GM19372 (cell line): ENCODE data around the gene NABP2.

Source experiments
- ATAC-seq: cut with Tn5 transposase; IDR thresholded peaks from one replicate; pipeline ENCODE4 v1.9.1; 2021; ENCODE audit warnings: mild to moderate bottlenecking, low read depth, moderate library complexity; ENCODE audit not compliant: unreplicated experiment

The NABP2 gene

DNA sequence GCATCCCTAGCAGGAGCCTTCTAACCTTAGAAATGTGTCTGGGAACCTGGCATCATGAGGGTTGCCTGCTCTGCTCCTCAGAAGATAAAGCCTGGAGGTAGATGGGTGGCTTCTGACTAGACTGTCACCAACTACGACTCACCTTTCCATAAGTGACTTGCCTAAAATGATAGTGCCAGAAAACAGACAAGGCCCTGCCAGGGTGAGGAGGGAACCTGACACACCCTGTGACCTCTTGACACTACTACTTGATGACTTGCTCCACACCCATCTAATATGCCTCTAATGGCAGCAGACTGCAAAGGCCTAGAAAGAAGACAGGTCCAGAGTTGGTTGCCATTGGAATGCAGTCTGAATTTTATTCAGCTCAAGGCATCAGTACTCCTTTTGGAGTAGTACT lies 11.8 kb upstream of the NABP2 start:
- no peak for ATAC-seq

DNA sequence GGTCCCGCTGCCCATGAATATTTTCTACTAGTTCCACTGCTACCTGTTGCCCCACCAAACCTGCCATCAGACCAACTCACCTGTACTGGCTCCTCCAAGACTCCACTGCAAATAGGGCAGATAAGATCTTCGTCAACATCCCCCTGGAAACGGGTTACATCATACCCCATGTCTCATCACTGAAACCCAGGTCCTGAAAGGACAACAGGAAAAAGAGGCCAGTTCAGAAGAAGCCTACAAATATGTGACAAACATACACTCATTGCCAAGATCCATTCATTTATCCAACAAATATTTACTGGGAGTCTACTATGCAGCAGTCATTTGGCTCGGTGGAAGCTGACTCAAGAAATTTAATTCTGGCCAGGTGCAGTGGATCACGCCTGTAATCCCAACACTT lies 10.3 kb upstream of the NABP2 start:
- no peak for ATAC-seq

DNA sequence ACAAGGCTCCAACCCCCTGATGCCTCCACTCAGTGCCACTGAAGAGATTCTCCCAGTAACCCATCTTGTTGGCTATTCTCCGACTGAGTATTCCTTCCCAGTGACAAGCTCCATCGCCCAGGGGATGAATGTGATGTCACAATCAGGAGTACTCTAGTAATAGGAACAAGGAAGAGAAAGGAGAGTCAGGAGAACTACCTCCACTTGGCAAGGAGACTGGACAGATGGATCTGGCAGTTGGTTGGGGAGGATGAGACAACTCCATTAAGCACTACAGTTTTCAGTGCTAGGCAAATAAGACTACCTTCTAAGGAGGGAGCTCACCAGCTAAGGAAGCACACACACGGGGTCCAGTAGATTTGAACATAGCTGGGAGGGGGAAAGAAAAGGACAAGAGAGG lies 7.7 kb upstream of the NABP2 start:
- no peak for ATAC-seq

DNA sequence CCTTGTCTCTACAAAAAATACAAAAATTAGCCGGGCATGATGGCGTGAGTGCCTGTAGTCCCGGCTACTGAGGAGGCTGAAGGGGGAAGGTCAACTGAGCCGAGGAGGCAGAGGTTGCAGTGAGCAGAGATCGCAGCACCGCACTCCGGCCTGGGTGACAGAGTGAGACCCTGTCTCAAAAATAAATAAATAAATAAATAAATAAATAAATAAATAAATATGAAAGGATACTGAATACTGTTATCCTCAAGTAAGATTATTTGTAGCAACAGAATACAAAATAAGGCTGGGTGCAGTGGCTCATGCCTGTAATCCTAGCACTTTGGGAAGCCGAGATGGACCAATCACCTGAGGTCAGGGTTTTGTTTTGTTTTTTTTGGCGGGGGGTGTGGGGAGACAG lies 4.3 kb upstream of the NABP2 start:
- no peak for ATAC-seq

DNA sequence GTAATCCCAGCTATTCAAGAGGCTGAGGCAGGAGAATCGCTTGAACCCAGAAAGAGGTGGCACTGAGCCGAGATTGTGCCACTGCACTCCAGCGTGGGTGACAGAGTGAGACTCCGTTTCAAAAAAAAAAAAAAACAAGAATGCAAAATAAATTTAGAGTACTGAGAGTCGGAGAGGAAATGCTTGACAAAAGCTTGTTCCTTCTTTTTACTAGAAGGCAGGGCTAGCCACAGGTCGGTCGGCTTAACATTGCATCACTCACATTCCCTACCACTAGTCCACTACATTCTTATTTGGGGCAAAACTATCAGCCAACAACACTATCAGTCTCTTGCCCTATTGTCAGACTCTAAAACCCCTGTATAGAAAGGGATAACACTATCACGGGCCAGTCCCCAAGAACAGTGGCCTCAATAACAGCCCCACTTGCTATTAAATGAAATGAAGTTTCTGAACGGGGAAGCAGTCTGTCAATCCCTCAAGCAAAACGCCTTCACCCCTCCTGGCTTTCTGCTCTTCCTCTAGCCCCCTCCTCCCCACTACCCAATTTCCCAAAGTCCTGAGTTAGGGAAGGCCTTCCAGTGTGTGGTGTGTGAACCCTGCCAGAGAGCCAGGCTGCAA lies 3.4 kb upstream of the NABP2 start:
- no peak for ATAC-seq

DNA sequence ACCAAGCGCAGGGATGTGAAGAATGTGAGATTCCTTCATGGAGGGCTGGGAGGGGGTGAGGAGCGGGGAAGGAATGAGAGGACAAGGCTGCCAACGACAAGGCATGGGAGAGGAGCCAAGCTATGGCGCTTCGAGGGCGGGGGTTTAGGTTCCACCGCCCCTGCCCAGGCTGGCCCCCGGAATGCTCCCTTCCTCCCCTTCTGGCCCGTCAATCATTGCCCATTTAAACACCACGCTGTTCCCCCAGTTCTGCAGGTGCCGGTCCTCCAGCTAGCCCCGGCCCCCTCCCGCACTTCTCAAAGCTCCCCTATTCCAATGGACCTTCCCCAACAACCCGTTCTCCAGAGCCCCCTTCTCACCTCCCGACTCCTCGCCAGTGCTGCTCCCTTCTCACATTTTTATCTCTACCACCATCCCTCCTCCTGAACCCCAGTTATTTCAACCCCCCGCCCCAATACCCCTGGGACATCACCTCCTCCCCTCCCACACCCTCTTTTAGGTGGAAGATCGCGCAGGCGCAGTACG lies 2.8 kb upstream of the NABP2 start:
- ATAC-seq = peak; percentile 21

DNA sequence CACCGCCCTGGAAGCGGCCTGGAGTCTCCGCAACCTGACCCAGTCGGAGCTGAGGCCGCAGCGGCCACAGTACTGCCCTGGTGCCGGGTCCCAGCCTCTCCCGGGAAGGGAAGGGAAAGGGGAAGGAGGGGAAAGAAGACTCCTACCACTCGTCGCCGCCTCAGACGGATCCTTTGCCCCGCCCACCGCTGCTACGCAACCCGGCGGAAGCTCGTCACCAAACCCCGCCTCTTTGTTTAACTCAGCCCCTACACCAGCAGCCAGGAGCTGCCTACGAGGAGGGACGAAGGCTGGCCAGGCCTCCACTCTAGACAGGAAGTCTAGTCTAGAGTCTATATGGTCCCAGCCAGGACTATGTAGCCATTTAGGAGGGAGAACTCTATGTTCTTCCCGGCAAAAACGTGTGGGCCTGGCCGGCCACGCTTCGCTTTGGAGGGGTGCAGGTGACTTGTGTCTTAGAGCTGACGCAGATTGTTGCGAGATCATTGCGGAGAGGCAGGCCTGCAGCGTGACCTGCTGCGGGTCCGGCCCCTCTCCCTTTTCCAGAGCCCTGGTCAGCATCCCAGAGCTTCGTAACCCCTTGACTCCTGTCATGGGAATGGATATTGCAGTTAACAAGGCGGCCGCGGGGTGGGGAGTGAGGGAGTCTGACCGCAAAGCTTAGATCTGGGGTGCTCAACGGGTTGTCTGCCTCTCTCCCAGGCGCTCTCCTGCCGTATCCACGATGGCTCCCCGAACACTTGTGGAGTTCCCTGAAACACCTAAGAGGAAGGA lies 2.2 kb upstream of the NABP2 start, which contains the start of gene RNF41:
RNF41 (minus strand) TSS at position 166 of the 774 bp plus-strand sequence. CDS start 7,875 bp downstream, outside the sequence.
- ATAC-seq = peak; percentile 78

DNA sequence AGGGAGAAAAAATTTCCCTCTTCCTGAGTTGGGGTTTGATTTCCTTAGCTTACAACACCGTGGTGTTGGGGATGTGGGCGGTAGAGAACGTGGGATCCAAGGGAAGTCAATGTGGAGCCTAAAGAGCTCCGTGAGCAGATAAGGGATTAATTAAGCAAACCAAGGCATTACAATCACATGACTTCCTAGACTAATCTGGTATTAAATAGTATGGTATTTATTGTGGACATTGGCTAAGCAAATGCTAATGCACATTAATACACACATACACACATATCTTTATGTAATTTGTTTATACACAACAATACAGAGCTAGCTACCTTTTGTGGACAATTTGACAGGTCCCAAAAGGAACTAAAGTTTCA lies 1.6 kb upstream of the NABP2 start:
- no peak for ATAC-seq

DNA sequence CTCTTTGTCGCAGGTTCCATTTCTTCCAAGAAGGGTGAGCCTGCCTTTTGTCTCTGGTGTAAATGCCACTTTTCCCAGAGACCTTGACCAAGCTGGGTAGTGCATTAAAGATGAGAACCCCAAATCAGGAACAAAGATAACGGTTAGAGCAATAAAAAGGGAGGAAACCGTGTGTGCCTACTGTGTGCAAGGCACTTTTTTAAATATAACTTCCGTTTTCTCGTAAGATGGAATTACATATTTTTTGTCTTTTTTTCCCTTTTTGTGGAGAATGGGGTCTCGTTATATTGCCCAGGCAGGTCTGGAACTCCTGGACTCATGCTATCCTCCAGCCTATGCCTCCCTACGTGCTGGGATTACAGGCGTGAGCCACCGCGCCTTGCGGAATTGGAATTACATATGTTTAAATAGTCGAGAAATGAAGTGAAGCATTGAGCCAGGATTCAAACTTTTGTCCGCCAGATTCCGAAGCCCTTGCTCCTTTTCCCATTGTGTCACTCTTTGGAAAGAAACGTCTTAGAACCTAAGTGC lies 506 bp upstream of the NABP2 start:
- ATAC-seq = no peak

DNA sequence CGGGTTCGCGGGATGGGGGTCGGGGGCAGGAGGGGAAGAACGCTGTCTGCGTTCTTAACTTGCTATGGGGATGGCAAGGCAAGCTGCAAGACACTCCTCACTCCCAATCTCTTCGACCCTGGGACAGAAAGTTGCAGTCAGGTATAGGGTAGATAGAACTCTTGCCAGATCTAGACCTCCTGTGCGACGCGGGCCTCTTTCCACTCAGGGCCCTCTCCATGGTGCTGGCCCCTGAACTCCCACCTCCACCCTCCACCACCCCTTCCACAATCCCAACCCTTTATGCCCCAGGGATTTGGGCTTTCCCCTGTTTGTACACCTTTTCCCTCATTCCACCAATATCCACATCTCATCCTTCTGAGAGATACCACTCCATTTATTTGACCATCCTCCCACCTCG lies 812 bp downstream of the NABP2 start:
- ATAC-seq = no peak

DNA sequence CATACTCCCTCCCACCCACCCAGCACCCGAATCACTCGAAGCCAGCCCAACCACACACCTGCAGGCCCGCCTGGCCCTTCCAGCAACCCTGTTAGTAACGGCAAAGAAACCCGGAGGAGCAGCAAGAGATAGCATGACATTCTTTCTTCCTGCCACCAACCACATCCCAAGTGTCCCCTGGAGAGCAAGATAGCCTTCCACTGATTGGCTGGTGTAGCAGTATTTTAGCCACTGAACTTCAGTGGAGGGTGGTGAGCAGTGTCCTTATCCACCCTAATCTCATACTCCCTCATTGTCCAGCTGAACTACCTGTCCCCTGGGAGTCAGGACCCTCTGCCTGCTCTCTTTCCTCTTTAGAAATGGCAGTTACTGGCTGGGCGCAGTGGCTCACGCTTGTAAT lies 4.9 kb downstream of the NABP2 start:
- ATAC-seq = no peak

DNA sequence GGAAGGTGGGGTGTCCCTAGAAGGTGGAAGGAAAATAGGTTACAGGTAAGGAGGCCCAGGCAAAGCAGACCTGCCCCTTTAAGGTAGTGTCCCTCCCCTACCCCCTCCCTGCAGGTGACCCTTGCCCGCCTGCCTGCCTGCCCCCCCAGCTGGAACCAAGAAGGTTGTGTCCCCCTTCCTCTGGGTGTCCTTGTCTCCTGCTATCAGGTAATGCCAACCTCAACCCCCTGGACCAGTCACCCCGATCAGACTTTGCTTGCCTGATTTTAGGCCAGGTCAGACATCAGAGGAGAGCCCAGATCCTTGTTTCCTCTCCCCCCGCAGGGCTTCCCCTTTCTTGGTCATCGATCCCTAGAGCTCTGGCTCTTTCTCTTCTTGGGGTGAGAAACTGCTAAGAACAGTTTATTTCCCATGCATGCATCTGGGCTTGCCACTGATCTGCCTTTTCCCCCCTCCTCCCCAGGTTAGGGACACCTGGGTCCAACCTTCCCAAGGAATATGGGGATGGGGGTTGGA lies 5.8 kb downstream of the NABP2 start, which contains the start of gene SLC39A5:
SLC39A5 (plus strand) TSS at position 136 of the 516 bp plus-strand sequence. CDS start 1,224 bp downstream, outside the sequence.
- ATAC-seq = no peak

DNA sequence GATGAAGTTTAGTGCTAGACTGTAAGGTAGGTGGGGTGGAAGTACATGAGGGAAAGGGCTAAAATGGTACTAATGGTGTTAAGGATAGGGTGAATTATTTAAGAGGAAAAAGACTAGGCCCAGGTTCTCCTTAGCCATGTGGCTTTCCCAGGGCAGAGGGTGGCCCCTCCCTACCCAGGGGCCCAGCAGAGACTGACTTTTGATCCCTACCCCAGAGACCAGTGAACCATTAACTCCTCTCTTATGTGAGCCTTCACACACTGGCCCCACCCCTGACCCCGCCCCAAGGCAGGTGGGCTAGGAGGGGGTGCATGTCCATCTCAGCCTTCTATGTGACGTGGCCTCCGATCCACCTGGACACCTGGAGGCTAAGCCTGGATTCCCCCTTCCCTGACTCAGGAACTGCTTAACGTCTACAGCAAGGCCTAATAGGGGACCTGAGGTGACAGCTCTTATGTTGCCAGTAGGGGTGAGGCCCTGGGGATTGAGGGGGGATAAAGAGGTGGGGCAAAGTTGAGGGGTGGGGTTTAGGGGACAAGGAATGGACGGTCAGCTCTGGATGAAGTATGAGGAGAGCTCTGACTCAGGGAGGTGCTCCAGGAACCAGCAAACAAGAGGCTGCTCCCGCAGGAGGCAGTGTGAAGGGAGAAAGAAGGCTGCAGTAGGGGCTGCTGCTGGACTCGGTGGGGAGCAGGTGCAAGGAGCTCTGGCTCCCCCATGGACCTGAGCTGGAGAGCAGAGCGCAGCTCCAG lies 6.5 kb downstream of the NABP2 start:
- ATAC-seq = no peak

DNA sequence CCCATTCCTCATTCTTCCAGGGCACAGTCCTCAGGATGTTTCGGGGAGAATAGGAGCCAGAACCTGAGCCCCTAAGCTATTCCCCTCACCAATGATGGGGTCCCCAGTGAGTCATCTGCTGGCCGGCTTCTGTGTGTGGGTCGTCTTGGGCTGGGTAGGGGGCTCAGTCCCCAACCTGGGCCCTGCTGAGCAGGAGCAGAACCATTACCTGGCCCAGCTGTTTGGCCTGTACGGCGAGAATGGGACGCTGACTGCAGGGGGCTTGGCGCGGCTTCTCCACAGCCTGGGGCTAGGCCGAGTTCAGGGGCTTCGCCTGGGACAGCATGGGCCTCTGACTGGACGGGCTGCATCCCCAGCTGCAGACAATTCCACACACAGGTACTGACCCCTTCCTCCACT lies 7.0 kb downstream of the NABP2 start:
- no peak for ATAC-seq

DNA sequence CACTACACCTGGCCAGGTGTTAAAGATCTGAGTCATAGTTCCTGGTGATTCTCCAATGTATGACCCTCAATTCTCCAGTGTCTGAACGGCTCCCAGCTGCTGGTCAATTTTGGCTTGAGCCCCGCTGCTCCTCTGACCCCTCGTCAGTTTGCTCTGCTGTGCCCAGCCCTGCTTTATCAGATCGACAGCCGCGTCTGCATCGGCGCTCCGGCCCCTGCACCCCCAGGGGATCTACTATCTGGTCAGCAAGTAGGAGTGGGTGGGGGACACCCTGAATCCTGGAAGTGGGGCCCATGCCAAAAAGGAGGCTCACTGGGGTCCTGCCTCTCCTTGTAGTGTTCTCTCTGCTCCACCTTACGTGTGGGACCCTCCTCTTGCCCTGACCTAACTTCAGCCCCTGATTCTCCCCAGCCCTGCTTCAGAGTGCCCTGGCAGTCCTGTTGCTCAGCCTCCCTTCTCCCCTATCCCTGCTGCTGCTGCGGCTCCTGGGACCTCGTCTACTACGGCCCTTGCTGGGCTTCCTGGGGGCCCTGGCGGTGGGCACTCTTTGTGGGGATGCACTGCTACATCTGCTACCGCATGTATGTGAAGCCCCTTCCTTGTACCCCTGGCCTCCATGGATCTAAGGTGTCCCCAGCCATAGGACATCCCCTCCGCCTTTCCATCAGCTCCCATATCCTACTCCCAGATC lies 10.7 kb downstream of the NABP2 start:
- no peak for ATAC-seq

DNA sequence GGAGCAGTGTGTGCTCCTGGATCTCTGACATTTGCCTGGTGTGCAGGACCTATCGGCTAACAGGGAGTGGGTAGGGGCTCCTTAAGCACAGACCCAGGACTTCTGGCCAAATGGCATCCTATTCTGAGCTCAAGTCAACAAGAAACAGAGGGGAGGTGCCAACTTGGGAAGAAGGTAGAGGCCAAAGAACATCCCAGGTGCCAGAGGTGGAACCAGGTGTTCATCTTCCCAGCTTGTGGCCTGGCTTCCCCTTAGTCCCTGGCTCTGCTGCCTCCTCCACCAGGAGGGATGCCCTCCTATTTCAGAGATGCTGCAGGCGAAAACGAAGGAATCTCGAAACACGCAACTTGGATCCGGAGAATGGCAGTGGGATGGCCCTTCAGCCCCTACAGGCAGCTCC lies 11.9 kb downstream of the NABP2 start:
- no peak for ATAC-seq

DNA sequence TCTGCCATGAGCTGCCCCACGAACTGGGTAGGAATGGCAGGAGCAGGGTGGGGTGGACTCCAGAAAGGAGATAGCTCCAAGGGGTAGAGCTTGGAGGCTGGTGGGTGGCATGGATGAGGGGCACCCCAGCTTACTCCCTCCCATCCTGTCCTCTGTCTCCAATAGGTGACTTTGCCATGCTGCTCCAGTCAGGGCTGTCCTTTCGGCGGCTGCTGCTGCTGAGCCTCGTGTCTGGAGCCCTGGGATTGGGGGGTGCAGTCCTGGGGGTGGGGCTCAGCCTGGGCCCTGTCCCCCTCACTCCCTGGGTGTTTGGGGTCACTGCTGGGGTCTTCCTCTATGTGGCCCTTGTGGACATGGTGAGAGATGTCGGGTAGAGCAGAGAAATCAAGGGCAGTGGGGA lies 12.8 kb downstream of the NABP2 start:
- no peak for ATAC-seq

DNA sequence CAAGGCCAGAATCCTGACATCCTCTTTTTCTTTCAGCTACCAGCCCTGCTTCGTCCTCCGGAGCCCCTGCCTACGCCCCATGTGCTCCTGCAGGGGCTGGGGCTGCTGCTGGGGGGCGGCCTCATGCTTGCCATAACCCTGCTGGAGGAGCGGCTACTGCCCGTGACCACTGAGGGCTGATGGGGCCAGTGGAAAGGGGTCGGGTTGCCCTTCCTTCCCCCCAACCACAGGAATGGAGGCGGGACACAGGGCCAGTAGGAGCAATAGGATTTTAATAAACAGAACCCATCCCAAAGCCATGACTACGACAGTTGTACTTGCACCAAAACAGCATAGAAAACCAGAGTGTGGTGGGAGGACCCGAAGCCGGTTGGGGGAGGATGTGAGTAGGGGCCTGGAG lies 13.4 kb downstream of the NABP2 start:
- ATAC-seq = no peak

DNA sequence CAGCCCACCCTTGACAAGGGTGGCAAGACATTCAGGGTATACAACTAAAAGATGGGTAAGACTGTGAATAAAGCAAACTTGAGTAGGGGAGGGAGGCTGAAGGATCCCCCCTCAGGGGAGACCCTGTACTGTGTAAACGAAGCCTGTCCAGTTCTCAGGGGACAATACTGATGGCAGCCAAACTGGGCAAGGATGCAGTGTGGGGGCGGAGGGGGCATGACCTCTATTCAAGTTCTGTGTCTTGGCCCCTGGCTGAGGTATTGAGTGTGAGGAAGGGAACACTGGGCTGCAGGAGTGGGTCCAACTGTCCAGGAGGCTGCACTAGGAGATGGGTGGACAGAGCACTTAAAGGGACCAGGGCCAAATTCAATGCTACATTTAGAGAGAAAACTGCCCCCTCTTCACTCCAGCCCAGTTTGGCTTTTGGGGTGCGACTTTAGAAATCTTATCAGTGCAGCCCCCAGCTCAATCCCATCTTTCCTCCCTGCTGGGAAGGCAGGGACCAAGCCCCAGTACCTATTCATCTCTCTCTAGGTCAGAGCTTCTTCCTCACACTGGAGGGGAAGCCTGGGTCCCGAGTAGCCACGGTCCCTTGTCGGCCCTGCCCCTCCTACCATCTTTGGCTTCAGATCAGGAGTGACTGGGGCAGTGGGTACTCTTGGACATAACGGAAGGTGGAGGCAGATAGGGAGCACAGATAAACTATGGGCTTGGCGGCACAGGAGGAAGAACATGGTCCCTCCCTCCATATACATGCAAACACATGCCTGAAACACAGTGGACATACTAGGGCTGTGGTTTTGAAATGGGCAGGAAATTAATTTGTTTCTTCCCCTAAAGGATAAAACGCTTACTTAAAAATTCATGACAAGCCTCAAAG lies 17.5 kb downstream of the NABP2 start:
- ATAC-seq = no peak
